Activated gamma-delta T cell (primary cell): Measurements from ENCODE around the gene HNRNPD.
A peak's percentile ranks its signal among the peaks of the same experiment; 100 is the strongest.
"Not testable (repeated sequence)": the region's sequence is repeated elsewhere in the genome, so short reads cannot be mapped to it uniquely, and the experiment has no call there.

ENCODE experiments used
- DNase-seq: peaks from one replicate; lab custom pipeline; 2025; lab: John Stamatoyannopoulos, UW
- total RNA-seq, 2 donors: gene quantifications; one replicate each; lab custom pipeline; 2026; lab: John Stamatoyannopoulos, UW

The HNRNPD gene
- 75.5 to 80.9 reads per million in 2 donors for total RNA-seq

GRCh38 chr4:82373816-82374625, at the start of gene HNRNPD:
Gene HNRNPD (minus strand): TSS chr4:82373991. CDS start chr4:82373678, 313 bp downstream.
- peak; percentile 76 for DNase-seq

GRCh38 chr4:82422616-82423015, 48.8 kb upstream of the HNRNPD start:
- no peak for DNase-seq

- no peak for DNase-seq
These were observed 48.2 kb upstream of the HNRNPD start for GRCh38 chr4:82421796-82422560.

GRCh38 chr4:82419451-82419850, 45.7 kb upstream of the HNRNPD start:
- DNase-seq = no peak

GRCh38 chr4:82415922-82416365, 42.2 kb upstream of the HNRNPD start:
- DNase-seq = no peak

GRCh38 chr4:82415061-82415460, 41.3 kb upstream of the HNRNPD start:
- DNase-seq = not testable (repeated sequence)

- no peak for DNase-seq
These were observed 29.9 kb upstream of the HNRNPD start for GRCh38 chr4:82403725-82404124.

GRCh38 chr4:82402196-82402775, 28.5 kb upstream of the HNRNPD start:
- DNase-seq = no peak

- no peak for DNase-seq
These were observed 27.8 kb upstream of the HNRNPD start for GRCh38 chr4:82401600-82401999.

GRCh38 chr4:82398263-82398662, 24.5 kb upstream of the HNRNPD start:
- DNase-seq = no peak

- no peak for DNase-seq
These were observed 23.7 kb upstream of the HNRNPD start for GRCh38 chr4:82397527-82397926.

GRCh38 chr4:82394896-82395295, 21.1 kb upstream of the HNRNPD start:
- no peak for DNase-seq

GRCh38 chr4:82390061-82390460, 16.3 kb upstream of the HNRNPD start:
- DNase-seq = not testable (repeated sequence)

GRCh38 chr4:82388405-82388804, 14.6 kb upstream of the HNRNPD start:
- no peak for DNase-seq

- not testable (repeated sequence) for DNase-seq
These were observed 12.5 kb upstream of the HNRNPD start for GRCh38 chr4:82386312-82386711.

- DNase-seq = no peak
These were observed 9.0 kb upstream of the HNRNPD start for GRCh38 chr4:82382751-82383150.

- no peak for DNase-seq
These were observed 8.0 kb upstream of the HNRNPD start for GRCh38 chr4:82381661-82382296.

- no peak for DNase-seq
These were observed 7.4 kb upstream of the HNRNPD start for GRCh38 chr4:82381235-82381634.

GRCh38 chr4:82380831-82381230, 7.0 kb upstream of the HNRNPD start:
- no peak for DNase-seq

GRCh38 chr4:82380344-82380743, 6.6 kb upstream of the HNRNPD start:
- DNase-seq = no peak

GRCh38 chr4:82376109-82376508, 2.3 kb upstream of the HNRNPD start:
- no peak for DNase-seq

GRCh38 chr4:82373486-82373815, 340 bp downstream of the HNRNPD start:
- DNase-seq = peak; percentile 76
